ENCODE results near the gene GPR179.
"Not testable (repeated sequence)": the region's sequence is repeated elsewhere in the genome, so short reads cannot be mapped to it uniquely, and the experiment has no call there.

GRCh38 chr17:38295602-38296365, 48.0 kb downstream of the GPR179 start:
- not testable (repeated sequence) for TF ChIP-seq CTCF (IDR thresholded peaks at IDR 0.05; ENCODE audit: low read depth, low read length, poor library complexity, severe bottlenecking); EZH2phosphoT487 (IDR thresholded peaks at IDR 0.05; ENCODE audit: borderline replicate concordance, low read length)
